SK-N-SH (cell line): ENCODE results near the gene PAGE2. TPM values are rescaled to one million over a fixed set of nuclear protein-coding genes. Genes with fewer than 3 reads are reported as not detected.

Experiments
- CTCF ChIA-PET: fragments of 300-600, 350-600 bp; formaldehyde crosslinking; extraction: SDS; loops from one replicate; lab custom pipeline; 2021; lab: Yijun Ruan, JAX
- POLR2A ChIA-PET: fragments of 350-600 bp; sonication (Branson Sonifier 250); formaldehyde crosslinking; extraction: SDS; loops from one replicate; lab custom pipeline; 2020; ENCODE audit warnings: antibody characterized with exemption, inconsistent platforms; lab: Yijun Ruan, JAX
- DNase-seq: peaks from one replicate; pipeline ENCODE4 v3.0.0; 2012
- H2AFZ ChIP-seq: fragments of 200-600 bp; sonication (generic); 2 replicates; pipeline ENCODE4 v1.8.1; 2016; ENCODE audit warnings: antibody characterized with exemption, mild to moderate bottlenecking, low read depth
- H3F3A ChIP-seq: fragments of 200-600 bp; sonication (generic); replicated peaks from 2 replicates; pipeline ENCODE3; 2016; ENCODE audit warnings: antibody characterized with exemption, mild to moderate bottlenecking; ENCODE audit not compliant: insufficient read depth
- H3K27ac ChIP-seq, 2 experiments: fragments of 200-500 bp in 1 of 2; fragments of 200-600 bp in 1 of 2; sonication (Bioruptor generic) in 1 of 2; sonication (generic), shearing (Covaris generic) in 1 of 2; 2 replicates each; pipeline versions ENCODE4 v1.5.1 to v1.6.1; 2014 to 2016; ENCODE audit warnings: low read depth in 2 of 2, inconsistent platforms in 1 of 2, low read length in 1 of 2, mild to moderate bottlenecking in 1 of 2, mixed read lengths in 1 of 2
- H3K27me3 ChIP-seq: fragments of 200-600 bp; sonication (generic), shearing (Covaris generic); 2 replicates; pipeline ENCODE4 v1.6.1; 2016; ENCODE audit warnings: mixed run types; ENCODE audit not compliant: insufficient read depth
- H3K36me3 ChIP-seq, 2 experiments: fragments of 200-500 bp in 1 of 2; fragments of 200-600 bp in 1 of 2; sonication (Bioruptor generic) in 1 of 2; sonication (generic) in 1 of 2; replicated peaks in 1 of 2; 2 replicates each; pipeline versions ENCODE3 to v1.5.1; 2014 to 2016; ENCODE audit warnings: low read length in 1 of 2, mild to moderate bottlenecking in 1 of 2; ENCODE audit not compliant: insufficient read depth in 2 of 2, control insufficient read depth in 1 of 2
- H3K4me1 ChIP-seq, 2 experiments: fragments of 200-500 bp in 1 of 2; fragments of 200-600 bp in 1 of 2; sonication (Bioruptor generic) in 1 of 2; sonication (generic), shearing (Covaris generic) in 1 of 2; 2 replicates each; pipeline versions ENCODE4 v1.5.1 to v1.6.1; 2014 to 2016; ENCODE audit warnings: low read depth in 1 of 2, low read length in 1 of 2, mixed run types in 1 of 2; ENCODE audit not compliant: insufficient read depth in 2 of 2, control insufficient read depth in 1 of 2
- H3K4me2 ChIP-seq: fragments of 200-600 bp; sonication (generic), shearing (Covaris generic); 2 replicates; pipeline ENCODE4 v1.6.1; 2017; ENCODE audit warnings: mixed run types
- H3K4me3 ChIP-seq, 2 experiments: fragments of 200-500 bp in 1 of 2; fragments of 200-600 bp in 1 of 2; sonication (Bioruptor generic) in 1 of 2; sonication (generic), shearing (Covaris generic) in 1 of 2; 2 replicates each; pipeline versions ENCODE4 v1.5.1 to v1.8.1; 2014 to 2016; ENCODE audit warnings: low read depth in 2 of 2, inconsistent platforms in 1 of 2, low read length in 1 of 2, mild to moderate bottlenecking in 1 of 2, mixed read lengths in 1 of 2, moderate library complexity in 1 of 2
- H3K79me2 ChIP-seq: fragments of 200-600 bp; sonication (generic); 2 replicates; pipeline ENCODE4 v1.8.1; 2017; ENCODE audit warnings: mild to moderate bottlenecking; ENCODE audit not compliant: insufficient read depth
- H3K9ac ChIP-seq: fragments of 200-600 bp; sonication (generic); 2 replicates; pipeline ENCODE4 v1.6.1; 2017; ENCODE audit warnings: mixed run types
- H3K9me2 ChIP-seq: fragments of 200-600 bp; sonication (generic); 2 replicates; pipeline ENCODE4 v1.6.1; 2017; ENCODE audit warnings: mixed run types
- H3K9me3 ChIP-seq: fragments of 200-600 bp; sonication (generic); 2 replicates; pipeline ENCODE4 v1.6.1; 2017; ENCODE audit warnings: mixed run types, mild to moderate bottlenecking, moderate library complexity
- H4K20me1 ChIP-seq: fragments of 200-600 bp; sonication (generic); 2 replicates; pipeline ENCODE4 v1.6.1; 2017; ENCODE audit warnings: mild to moderate bottlenecking, mixed run types; ENCODE audit not compliant: insufficient read depth
- ELF1 ChIP-seq: IDR thresholded peaks from 2 replicates; pipeline ENCODE4 v1.4.0; 2012
- EP300 ChIP-seq, 2 experiments: IDR thresholded peaks; 2 replicates each; pipeline versions ENCODE4 v1.4.0 to v1.6.1; 2012; ENCODE audit warnings: borderline replicate concordance in 1 of 2, low read depth in 1 of 2, low read length in 1 of 2
- FOSL2 ChIP-seq: IDR thresholded peaks from 2 replicates; pipeline ENCODE4 v1.4.0; 2012; ENCODE audit warnings: low read depth, mild to moderate bottlenecking, moderate library complexity, borderline replicate concordance
- FOXM1 ChIP-seq: IDR thresholded peaks from 2 replicates; pipeline ENCODE4 v1.4.0; 2012; ENCODE audit warnings: low read depth, mild to moderate bottlenecking
- JUND ChIP-seq: IDR thresholded peaks from 2 replicates; pipeline ENCODE4 v1.4.0; 2012
- MXI1 ChIP-seq: IDR thresholded peaks from 2 replicates; pipeline ENCODE4 v1.6.1; 2012; ENCODE audit warnings: mild to moderate bottlenecking, low read depth, low read length, improper control_type of control experiment
- POLR2AphosphoS5 ChIP-seq: IDR thresholded peaks from 2 replicates; pipeline ENCODE4 v1.6.1; 2012; ENCODE audit warnings: low read depth, low read length
- RAD21 ChIP-seq: IDR thresholded peaks from 2 replicates; pipeline ENCODE4 v1.6.1; 2012; ENCODE audit warnings: mild to moderate bottlenecking, low read length
- RCOR1 ChIP-seq: fragments of 150-350 bp; IDR thresholded peaks from 2 replicates; pipeline ENCODE4 v1.6.1; 2017; ENCODE audit warnings: antibody characterized with exemption, low read length
- SIN3A ChIP-seq: IDR thresholded peaks from 2 replicates; pipeline ENCODE4 v1.6.1; 2012; ENCODE audit warnings: low read depth, mild to moderate bottlenecking, low read length, moderate library complexity, borderline replicate concordance
- SMC3 ChIP-seq: IDR thresholded peaks from 2 replicates; pipeline ENCODE4 v1.6.1; 2012; ENCODE audit warnings: low read depth, low read length, improper control_type of control experiment
- YY1 ChIP-seq: IDR thresholded peaks from 2 replicates; pipeline ENCODE4 v1.4.0; 2012; ENCODE audit warnings: low read depth, mild to moderate bottlenecking
- WGBS: methylation state at CpG from one replicate; pipeline ENCODE4 v1.1.6; 2017; ENCODE audit warnings: low lambda C conversion rate; 5-methylcytosine and 5-hydroxymethylcytosine counted together
- polyA plus RNA-seq, 3 experiments: library from polyadenylated mRNA; depleted of rRNA; stranded (reverse); fragments of >200 nt; gene quantifications; 2 replicates each; pipeline ENCODE4 v1.2.3, GENCODE V29; 2012
- TF ChIP-seq, protein P1 (sequence below): fragments of 150-350 bp; IDR thresholded peaks from 2 replicates; pipeline ENCODE4 v1.6.1; 2016; ENCODE audit warnings: mild to moderate bottlenecking, low read depth, low read length
- TF ChIP-seq, protein P2 (sequence below): IDR thresholded peaks from 2 replicates; pipeline ENCODE4 v1.6.1; 2012; ENCODE audit warnings: mild to moderate bottlenecking, low read depth, low read length, moderate library complexity
- TF ChIP-seq, protein P3 (sequence below): IDR thresholded peaks from 2 replicates; pipeline ENCODE4; 2012
- TF ChIP-seq, protein P4 (sequence below): IDR thresholded peaks from 2 replicates; pipeline ENCODE4 v1.4.0; 2012; ENCODE audit warnings: low read depth

The PAGE2 gene
- polyA plus RNA-seq, 1 of the 3 experiments (the other 2 are of a cell fraction), result 4.2 TPM

DNA sequence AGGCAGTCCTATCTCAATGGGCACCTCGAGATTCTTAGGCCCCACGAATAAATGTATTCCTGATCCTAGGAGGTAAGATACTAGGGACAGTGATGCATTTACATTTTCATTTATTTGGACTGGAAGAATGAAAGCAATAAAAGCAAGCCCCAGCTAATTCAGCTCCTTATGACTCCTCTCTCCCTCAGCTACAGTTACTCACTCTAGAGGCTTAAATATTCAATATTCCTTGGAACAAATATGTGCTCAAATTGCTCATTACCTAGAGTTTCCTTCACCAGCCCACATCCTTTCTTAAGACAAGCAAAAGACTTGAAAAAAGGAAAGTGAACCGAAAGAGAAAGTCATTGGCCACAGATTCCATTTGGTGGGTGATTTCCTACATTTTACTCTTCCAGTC is 13.9 kb downstream of the PAGE2 start:
- no peaks in the 10 kb centered on the region for H3K4me1 ChIP-seq
- H3K9ac ChIP-seq, result no peak overlapping the region
- no peaks in the 10 kb centered on the region for H3K27me3 ChIP-seq
- H3K27ac ChIP-seq, result no peak overlapping the region
- no peaks in the 10 kb centered on the region for H3K36me3 ChIP-seq
- POLR2A ChIA-PET, result no interaction called here
- no peaks in the 10 kb centered on the region for H4K20me1 ChIP-seq
- H3K79me2 ChIP-seq, result no peaks in the 10 kb centered on the region
- H3K4me2 ChIP-seq, result no peak overlapping the region
- WGBS, result 8% methylated on average over 3 of the region's 3 CpGs
- no peak overlapping the region for H2AFZ ChIP-seq
- TF ChIP-seq YY1, result no peak
- TF ChIP-seq FOXM1, result no peak
- no peak for TF ChIP-seq RCOR1
- no peak for TF ChIP-seq FOSL2
- no peak for TF ChIP-seq JUND
- TF ChIP-seq, protein P1, sequence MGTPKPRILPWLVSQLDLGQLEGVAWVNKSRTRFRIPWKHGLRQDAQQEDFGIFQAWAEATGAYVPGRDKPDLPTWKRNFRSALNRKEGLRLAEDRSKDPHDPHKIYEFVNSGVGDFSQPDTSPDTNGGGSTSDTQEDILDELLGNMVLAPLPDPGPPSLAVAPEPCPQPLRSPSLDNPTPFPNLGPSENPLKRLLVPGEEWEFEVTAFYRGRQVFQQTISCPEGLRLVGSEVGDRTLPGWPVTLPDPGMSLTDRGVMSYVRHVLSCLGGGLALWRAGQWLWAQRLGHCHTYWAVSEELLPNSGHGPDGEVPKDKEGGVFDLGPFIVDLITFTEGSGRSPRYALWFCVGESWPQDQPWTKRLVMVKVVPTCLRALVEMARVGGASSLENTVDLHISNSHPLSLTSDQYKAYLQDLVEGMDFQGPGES, result no peak
- no peak for TF ChIP-seq SMC3
- TF ChIP-seq, protein P2, sequence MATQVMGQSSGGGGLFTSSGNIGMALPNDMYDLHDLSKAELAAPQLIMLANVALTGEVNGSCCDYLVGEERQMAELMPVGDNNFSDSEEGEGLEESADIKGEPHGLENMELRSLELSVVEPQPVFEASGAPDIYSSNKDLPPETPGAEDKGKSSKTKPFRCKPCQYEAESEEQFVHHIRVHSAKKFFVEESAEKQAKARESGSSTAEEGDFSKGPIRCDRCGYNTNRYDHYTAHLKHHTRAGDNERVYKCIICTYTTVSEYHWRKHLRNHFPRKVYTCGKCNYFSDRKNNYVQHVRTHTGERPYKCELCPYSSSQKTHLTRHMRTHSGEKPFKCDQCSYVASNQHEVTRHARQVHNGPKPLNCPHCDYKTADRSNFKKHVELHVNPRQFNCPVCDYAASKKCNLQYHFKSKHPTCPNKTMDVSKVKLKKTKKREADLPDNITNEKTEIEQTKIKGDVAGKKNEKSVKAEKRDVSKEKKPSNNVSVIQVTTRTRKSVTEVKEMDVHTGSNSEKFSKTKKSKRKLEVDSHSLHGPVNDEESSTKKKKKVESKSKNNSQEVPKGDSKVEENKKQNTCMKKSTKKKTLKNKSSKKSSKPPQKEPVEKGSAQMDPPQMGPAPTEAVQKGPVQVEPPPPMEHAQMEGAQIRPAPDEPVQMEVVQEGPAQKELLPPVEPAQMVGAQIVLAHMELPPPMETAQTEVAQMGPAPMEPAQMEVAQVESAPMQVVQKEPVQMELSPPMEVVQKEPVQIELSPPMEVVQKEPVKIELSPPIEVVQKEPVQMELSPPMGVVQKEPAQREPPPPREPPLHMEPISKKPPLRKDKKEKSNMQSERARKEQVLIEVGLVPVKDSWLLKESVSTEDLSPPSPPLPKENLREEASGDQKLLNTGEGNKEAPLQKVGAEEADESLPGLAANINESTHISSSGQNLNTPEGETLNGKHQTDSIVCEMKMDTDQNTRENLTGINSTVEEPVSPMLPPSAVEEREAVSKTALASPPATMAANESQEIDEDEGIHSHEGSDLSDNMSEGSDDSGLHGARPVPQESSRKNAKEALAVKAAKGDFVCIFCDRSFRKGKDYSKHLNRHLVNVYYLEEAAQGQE, result no peak
- TF ChIP-seq RAD21, result no peak
- TF ChIP-seq, all 33 proteins: peak for 0
- Histone ChIP-seq H3K9me3 (no peaks in the 10 kb centered on the region), H3K9me2 (no peaks in the 10 kb centered on the region), H3F3A (no peaks in the 10 kb centered on the region), H3K4me3 (no peak overlapping the region)
- no peak for DNase-seq
- CTCF ChIA-PET, result no interaction called here

DNA sequence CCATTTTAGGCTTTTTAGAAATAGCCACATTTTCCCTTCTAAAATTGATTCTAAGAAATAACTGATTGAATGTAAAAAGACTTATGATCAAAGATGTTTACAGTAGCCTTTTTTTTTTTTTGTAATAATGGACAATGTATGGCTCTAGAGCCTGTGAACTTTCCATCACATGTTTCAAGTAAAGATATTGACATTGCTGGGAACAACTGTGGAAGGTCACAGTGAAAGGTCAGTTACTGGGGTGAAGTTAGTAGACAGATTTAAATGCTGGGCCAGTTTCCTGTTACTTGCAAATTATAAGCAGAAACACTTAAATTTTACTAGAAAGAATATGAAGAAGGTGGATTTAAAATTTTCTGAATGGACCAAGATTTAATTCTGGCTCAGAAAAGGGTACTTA is 18.4 kb downstream of the PAGE2 start:
- CTCF ChIA-PET, result no interaction called here
- Histone ChIP-seq H3K27ac (no peak overlapping the region), H3K9ac (no peak overlapping the region), H3K4me3 (no peak overlapping the region), H3K4me1 (no peaks in the 10 kb centered on the region), H3K9me2 (no peaks in the 10 kb centered on the region), H3K27me3 (no peaks in the 10 kb centered on the region), H3K9me3 (no peaks in the 10 kb centered on the region), H3K36me3 (no peaks in the 10 kb centered on the region), H2AFZ (no peak overlapping the region), H3K79me2 (no peaks in the 10 kb centered on the region), H3F3A (no peaks in the 10 kb centered on the region), H4K20me1 (no peaks in the 10 kb centered on the region)
- POLR2A ChIA-PET, result no interaction called here
- no peak for DNase-seq
- no peak for TF ChIP-seq MXI1
- no peak for TF ChIP-seq EP300 (IDR thresholded peaks at IDR 0.05; ENCODE audit: borderline replicate concordance in 1 of 2, low read depth in 1 of 2, low read length in 1 of 2)
- no peak for TF ChIP-seq SIN3A
- TF ChIP-seq FOXM1, result no peak
- TF ChIP-seq ELF1, result no peak
- TF ChIP-seq, protein P3, sequence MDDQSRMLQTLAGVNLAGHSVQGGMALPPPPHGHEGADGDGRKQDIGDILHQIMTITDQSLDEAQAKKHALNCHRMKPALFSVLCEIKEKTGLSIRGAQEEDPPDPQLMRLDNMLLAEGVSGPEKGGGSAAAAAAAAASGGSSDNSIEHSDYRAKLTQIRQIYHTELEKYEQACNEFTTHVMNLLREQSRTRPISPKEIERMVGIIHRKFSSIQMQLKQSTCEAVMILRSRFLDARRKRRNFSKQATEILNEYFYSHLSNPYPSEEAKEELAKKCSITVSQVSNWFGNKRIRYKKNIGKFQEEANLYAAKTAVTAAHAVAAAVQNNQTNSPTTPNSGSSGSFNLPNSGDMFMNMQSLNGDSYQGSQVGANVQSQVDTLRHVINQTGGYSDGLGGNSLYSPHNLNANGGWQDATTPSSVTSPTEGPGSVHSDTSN, result no peak
- TF ChIP-seq RCOR1, result no peak
- TF ChIP-seq, protein P4, sequence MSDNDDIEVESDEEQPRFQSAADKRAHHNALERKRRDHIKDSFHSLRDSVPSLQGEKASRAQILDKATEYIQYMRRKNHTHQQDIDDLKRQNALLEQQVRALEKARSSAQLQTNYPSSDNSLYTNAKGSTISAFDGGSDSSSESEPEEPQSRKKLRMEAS, result no peak
- no peak for TF ChIP-seq POLR2AphosphoS5
- TF ChIP-seq, all 33 proteins: peak for 0
- no peak overlapping the region for H3K4me2 ChIP-seq
